ENCODE data around the gene ZCCHC7.
A peak's percentile ranks its signal among the peaks of the same experiment; 100 is the strongest.
"Not testable (repeated sequence)": the region's sequence is repeated elsewhere in the genome, so short reads cannot be mapped to it uniquely, and the experiment has no call there.

Gene ZCCHC7

DNA sequence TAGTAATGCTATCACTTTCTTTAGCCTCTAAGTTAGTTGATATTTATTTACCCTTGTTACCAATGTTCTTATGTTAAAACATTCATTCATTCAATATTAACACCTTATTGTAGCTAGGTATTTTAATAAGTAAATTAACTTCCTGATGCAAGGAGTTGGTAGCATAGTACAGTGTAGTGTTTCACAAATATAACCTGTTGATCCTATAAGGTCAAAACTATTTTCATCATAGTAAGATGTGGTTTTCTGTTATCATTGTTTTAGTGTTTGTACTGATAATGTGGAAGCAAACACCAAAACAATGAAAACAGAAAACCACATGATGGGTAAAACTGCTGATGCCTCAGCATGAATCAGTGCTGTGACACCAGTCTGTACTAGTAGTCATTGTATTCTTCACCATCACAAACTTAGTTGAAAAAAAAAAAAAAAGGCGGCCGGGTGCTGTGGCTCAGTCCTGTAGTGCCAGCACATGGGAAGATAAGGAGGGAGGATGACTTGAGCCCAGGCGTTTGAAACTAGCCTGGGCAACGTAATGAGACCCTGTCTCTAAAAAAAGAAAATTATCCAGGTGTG is 36.5 kb downstream of the ZCCHC7 start:
- no peaks in the 10 kb centered on the region for H3K9me3 Mint-ChIP-seq
- no peak overlapping the region for H3K4me3 Mint-ChIP-seq
- TF ChIP-seq, protein P1, sequence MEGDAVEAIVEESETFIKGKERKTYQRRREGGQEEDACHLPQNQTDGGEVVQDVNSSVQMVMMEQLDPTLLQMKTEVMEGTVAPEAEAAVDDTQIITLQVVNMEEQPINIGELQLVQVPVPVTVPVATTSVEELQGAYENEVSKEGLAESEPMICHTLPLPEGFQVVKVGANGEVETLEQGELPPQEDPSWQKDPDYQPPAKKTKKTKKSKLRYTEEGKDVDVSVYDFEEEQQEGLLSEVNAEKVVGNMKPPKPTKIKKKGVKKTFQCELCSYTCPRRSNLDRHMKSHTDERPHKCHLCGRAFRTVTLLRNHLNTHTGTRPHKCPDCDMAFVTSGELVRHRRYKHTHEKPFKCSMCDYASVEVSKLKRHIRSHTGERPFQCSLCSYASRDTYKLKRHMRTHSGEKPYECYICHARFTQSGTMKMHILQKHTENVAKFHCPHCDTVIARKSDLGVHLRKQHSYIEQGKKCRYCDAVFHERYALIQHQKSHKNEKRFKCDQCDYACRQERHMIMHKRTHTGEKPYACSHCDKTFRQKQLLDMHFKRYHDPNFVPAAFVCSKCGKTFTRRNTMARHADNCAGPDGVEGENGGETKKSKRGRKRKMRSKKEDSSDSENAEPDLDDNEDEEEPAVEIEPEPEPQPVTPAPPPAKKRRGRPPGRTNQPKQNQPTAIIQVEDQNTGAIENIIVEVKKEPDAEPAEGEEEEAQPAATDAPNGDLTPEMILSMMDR (IDR thresholded peaks at IDR 0.05): no peak
- H3K27ac Mint-ChIP-seq: peak overlapping the region; percentile 59
- DNase-seq: no peak
- H3K4me1 Mint-ChIP-seq: no peaks in the 10 kb centered on the region
- peaks cover 3% of the 10 kb centered on the region for H3K27me3 Mint-ChIP-seq (ENCODE audit: low read depth, poor library complexity)
- H3K36me3 Mint-ChIP-seq (ENCODE audit: low read depth): peaks cover 36% of the 10 kb centered on the region

DNA sequence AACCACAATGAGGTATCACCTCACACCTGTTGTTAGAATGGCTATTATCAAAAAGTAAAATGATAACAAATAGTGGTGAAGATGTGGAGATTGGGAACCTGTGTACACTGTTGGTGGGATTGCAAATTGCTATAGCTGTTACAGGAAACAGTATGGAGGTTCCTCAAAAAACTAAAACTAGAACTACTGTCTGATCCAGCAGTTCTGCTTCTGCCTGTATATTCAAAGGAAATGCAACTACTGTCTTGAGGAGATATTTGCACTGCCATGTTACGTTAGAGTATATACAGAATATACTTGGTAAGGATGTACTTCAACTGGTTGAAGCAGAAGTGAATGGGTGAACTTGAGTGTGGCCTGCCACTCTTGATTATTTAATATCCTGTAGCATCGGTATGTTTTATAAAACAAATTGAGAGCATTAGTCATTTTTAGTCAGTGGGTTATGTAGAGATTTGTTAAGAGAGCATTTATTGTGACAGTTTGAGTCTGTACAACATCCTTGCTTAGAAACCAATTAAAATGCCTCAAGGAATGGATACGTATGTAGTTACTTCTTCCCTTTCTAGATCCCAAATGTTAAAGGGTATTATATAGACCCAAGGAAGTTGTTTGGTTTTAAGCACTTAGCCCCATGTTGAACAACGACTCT is 37.5 kb downstream of the ZCCHC7 start:
- H3K36me3 Mint-ChIP-seq (ENCODE audit: low read depth): peaks cover 34% of the 10 kb centered on the region
- no peaks in the 10 kb centered on the region for H3K4me1 Mint-ChIP-seq
- H3K27ac Mint-ChIP-seq: peak overlapping the region; percentile 10
- no peaks in the 10 kb centered on the region for H3K9me3 Mint-ChIP-seq
- no peak for DNase-seq
- H3K4me3 Mint-ChIP-seq: no peak overlapping the region
- H3K27me3 Mint-ChIP-seq (ENCODE audit: low read depth, poor library complexity): peaks cover 3% of the 10 kb centered on the region
- TF ChIP-seq, protein P1 (IDR thresholded peaks at IDR 0.05): no peak

DNA sequence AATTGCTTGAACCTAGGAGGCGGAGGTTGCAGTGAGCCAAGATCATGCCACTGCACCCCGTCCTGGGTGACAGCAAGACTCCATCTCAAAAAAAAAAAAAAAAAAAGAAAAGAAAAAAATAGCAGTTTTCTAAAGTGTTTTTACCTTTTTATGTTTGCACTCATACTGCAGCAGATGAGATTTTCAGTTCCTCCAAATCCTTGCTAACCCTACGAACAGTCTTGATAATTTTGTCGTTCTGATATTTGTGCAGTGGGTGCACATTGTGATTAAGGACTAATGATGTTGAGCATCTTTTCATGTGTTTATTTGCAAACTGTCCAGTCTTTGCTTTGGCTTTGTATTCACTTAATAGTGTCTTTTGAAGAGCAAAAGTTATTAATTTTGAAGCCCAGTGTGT is 42.9 kb downstream of the ZCCHC7 start:
- no peak overlapping the region for H3K4me3 Mint-ChIP-seq
- DNase-seq: no peak
- H3K4me1 Mint-ChIP-seq: no peaks in the 10 kb centered on the region
- no peaks in the 10 kb centered on the region for H3K27me3 Mint-ChIP-seq (ENCODE audit: low read depth, poor library complexity)
- no peaks in the 10 kb centered on the region for H3K9me3 Mint-ChIP-seq
- peaks cover 35% of the 10 kb centered on the region for H3K36me3 Mint-ChIP-seq (ENCODE audit: low read depth)
- TF ChIP-seq, protein P1 (IDR thresholded peaks at IDR 0.05): no peak
- H3K27ac Mint-ChIP-seq: no peak overlapping the region

DNA sequence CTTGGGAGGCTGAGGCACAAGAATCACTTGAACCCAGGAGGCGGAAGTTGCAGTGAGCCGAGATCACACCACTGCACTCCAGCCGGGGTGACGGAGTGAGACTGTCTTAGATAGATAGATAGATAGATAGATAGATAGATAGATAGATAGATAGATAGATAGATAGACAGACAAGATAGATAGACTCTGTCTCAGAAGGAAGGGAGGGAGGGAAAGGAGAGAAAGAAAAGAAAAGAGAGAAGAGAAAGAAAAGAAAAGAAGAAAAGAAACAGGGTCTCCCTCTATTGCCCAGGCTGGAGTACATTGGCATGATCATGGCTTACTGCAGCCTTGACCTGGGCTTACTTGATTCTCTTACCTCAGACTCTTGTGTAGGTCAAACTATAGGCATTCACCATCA is 44.0 kb downstream of the ZCCHC7 start:
- not testable (repeated sequence) for H3K27ac Mint-ChIP-seq; H3K4me3 Mint-ChIP-seq; DNase-seq; H3K27me3 Mint-ChIP-seq (ENCODE audit: low read depth, poor library complexity); H3K4me1 Mint-ChIP-seq; H3K9me3 Mint-ChIP-seq
- peaks cover 40% of the 10 kb centered on the region for H3K36me3 Mint-ChIP-seq (ENCODE audit: low read depth)

DNA sequence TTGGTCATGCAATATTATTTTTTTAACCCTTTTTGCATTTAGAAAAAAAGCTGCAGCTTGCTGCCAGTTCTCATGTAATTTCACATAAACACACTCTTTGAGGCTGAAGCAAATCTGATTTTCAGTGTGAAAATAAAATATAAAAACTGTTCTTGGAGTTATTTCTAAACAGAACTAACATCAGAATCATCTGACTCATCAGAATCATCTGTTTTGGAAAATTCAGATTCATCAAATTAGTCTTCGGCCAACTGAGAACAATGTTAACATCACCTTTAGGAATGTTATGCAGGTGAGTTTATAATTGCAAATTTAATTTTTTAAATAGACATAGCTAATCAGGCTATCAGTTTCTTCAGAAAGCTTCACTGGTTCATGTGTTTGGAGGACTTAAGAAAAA is 45.3 kb downstream of the ZCCHC7 start:
- Mint-ChIP-seq H3K9me3 (no peaks in the 10 kb centered on the region), H3K4me3 (no peak overlapping the region), H3K4me1 (no peaks in the 10 kb centered on the region), H3K36me3 (ENCODE audit: low read depth) (peaks cover 31% of the 10 kb centered on the region), H3K27me3 (ENCODE audit: low read depth, poor library complexity) (peaks cover 3% of the 10 kb centered on the region), H3K27ac (no peak overlapping the region)
- TF ChIP-seq, protein P1 (IDR thresholded peaks at IDR 0.05): no peak
- DNase-seq: no peak

DNA sequence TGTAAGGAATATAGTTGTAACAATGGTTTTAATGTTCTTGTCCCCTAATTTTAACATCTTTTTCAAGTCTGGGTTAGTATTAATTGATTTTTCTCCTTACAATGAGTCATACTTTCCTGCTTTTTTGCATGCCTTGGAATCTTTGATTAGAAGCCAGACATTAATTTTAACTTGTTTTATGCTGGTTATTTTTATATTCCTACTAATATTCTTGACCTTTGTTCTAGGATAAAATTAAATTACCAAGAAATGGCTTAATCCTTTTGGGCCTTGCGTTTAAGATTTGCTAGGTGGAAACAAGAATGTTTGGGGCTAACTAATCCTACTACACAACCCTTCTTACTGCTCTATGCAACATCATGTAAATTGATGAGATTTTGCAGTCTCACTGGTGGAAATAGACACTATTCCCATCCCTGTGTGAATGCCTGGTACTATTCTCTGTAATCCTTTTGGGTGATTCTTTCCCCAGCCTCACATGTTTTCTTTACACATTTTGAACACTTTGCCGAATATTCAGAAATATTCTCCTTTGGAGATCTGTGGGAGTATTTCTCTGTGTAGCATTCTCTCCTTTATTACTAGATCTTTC is 47.2 kb downstream of the ZCCHC7 start:
- no peak for DNase-seq
- H3K36me3 Mint-ChIP-seq (ENCODE audit: low read depth): peaks cover 33% of the 10 kb centered on the region
- H3K9me3 Mint-ChIP-seq: no peaks in the 10 kb centered on the region
- no peak overlapping the region for H3K27ac Mint-ChIP-seq
- H3K4me1 Mint-ChIP-seq: no peaks in the 10 kb centered on the region
- H3K27me3 Mint-ChIP-seq (ENCODE audit: low read depth, poor library complexity): peaks cover 4% of the 10 kb centered on the region
- TF ChIP-seq, protein P1 (IDR thresholded peaks at IDR 0.05): no peak
- no peak overlapping the region for H3K4me3 Mint-ChIP-seq
